Spleen (tissue), 7 donors: ENCODE data around the gene FNDC3A.

Experiments
- CTCF ChIP-seq, 11 experiments: fragments of 200-600 bp in 7 of 11; fragments of 450-650 bp in 4 of 11; sonication (generic) in 4 of 11; IDR thresholded peaks in 8 of 11; conservative IDR thresholded peaks in 3 of 11; 1 replicate in 7 of 11; 2 replicates in 4 of 11; pipeline versions ENCODE4 v1.4.0 to v1.8.0; 2016 to 2021; ENCODE audit warnings: antibody characterized with exemption in 11 of 11, inconsistent platforms in 4 of 11, mild to moderate bottlenecking in 1 of 11
- POLR2A ChIP-seq, 3 donors: fragments of 450-650 bp; IDR thresholded peaks; one replicate each; pipeline ENCODE4 v1.5.1; 2017; ENCODE audit warnings: antibody characterized with exemption in 3 of 3, mild to moderate bottlenecking in 1 of 3
- POLR2AphosphoS5 ChIP-seq, 3 donors: sonication (generic); formaldehyde crosslinking; IDR thresholded peaks; one replicate each; pipeline ENCODE4 v1.5.1; 2017; ENCODE audit warnings: antibody characterized with exemption in 3 of 3
- donor health status: DM: no; HTN: no; CAD: no; lungs with moderate emphysema.
- donor health status: DM: no; HTN: no; CAD: no.
- donor health status: DM: no; HTN: no; CAD: no.

GRCh38 chr13:49063011-49063410, 87.3 kb downstream of the FNDC3A start:
- TF ChIP-seq POLR2A (IDR thresholded peaks at IDR 0.05) (no peak), CTCF (IDR thresholded peaks at IDR 0.05 in 8 of 11, conservative IDR thresholded peaks at IDR 0.05 in 3 of 11) (no peak), POLR2AphosphoS5 (IDR thresholded peaks at IDR 0.05) (no peak)
